IPS-15b (cell line): Measurements from ENCODE around the gene PANX2.

Experiments
- H3K27me3 ChIP-seq: one replicate; pipeline ENCODE4 v1.6.1; 2013; ENCODE audit warnings: low read length; ENCODE audit not compliant: control insufficient read depth, insufficient read depth
- H3K36me3 ChIP-seq: one replicate; pipeline ENCODE4 v1.6.1; 2013; ENCODE audit warnings: low read length; ENCODE audit not compliant: control insufficient read depth, insufficient read depth
- H3K4me1 ChIP-seq: one replicate; pipeline ENCODE4 v1.6.1; 2013; ENCODE audit warnings: mild to moderate bottlenecking, low read length; ENCODE audit not compliant: control insufficient read depth, insufficient read depth
- H3K4me3 ChIP-seq: one replicate; pipeline ENCODE4 v1.5.1; 2013; ENCODE audit warnings: low read depth, low read length
- H3K9ac ChIP-seq: one replicate; pipeline ENCODE4 v1.6.1; 2013; ENCODE audit warnings: low read depth, mild to moderate bottlenecking, low read length
- H3K9me3 ChIP-seq: one replicate; pipeline ENCODE4 v1.6.1; 2013; ENCODE audit warnings: mild to moderate bottlenecking, low read length; ENCODE audit not compliant: control insufficient read depth, insufficient read depth

PANX2 gene

DNA sequence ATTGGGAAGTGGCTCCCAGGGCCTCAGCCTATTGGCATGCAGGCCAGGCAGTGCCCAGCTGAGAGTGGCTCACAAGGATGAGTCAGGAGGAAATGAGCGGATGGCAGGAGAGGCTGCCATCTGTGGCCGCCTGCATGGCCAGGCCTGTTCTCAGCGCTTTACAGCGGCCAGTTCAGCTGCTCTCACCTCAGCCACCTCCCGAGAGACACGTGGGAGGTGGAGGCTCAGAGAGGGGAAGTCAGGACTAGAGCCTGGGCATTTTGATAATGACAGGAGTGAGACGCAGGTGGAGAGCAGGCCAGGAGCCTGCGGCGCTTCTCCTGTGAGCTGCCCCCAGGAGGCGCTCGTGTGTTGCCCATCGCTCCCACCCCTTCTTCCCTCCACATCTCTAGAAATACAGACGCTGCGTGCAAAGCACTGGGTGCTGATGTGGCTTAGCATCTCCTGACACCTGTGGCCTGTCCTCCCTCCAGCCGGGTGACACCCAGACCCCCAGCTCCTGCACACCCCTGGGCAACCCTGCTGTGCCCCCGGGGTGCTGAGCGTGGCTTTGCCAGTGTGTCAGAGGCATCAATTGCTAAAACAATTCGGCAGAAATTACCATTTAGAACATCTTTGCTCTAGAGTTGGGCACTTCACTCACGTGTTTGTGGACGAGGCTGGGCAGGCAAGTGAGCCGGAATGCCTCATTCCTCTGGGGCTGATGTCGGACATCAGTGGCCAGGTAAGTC lies 21.4 kb upstream of the PANX2 start:
- no peaks in the 10 kb centered on the region for H3K4me1 ChIP-seq
- no peaks in the 10 kb centered on the region for H3K36me3 ChIP-seq

GRCh38 chr22:50150161-50151129 lies 20.1 kb upstream of the PANX2 start:
- no peaks in the 10 kb centered on the region for H3K36me3 ChIP-seq
- no peak overlapping the region for H3K4me3 ChIP-seq
- no peaks in the 10 kb centered on the region for H3K27me3 ChIP-seq
- H3K4me1 ChIP-seq = no peaks in the 10 kb centered on the region
- H3K9ac ChIP-seq = no peak overlapping the region
- H3K9me3 ChIP-seq = no peaks in the 10 kb centered on the region

More for the DNA sequence above, 21.4 kb upstream of the PANX2 start:
- Histone ChIP-seq H3K27me3 (no peaks in the 10 kb centered on the region), H3K9ac (no peak overlapping the region), H3K9me3 (no peaks in the 10 kb centered on the region), H3K4me3 (no peak overlapping the region)

GRCh38 chr22:50151571-50152537 lies 18.7 kb upstream of the PANX2 start:
- no peaks in the 10 kb centered on the region for H3K27me3 ChIP-seq
- H3K36me3 ChIP-seq = no peaks in the 10 kb centered on the region
- H3K4me3 ChIP-seq = no peak overlapping the region
- no peaks in the 10 kb centered on the region for H3K9me3 ChIP-seq
- H3K4me1 ChIP-seq = no peaks in the 10 kb centered on the region
- no peak overlapping the region for H3K9ac ChIP-seq

GRCh38 chr22:50153056-50153755 lies 17.3 kb upstream of the PANX2 start:
- Histone ChIP-seq H3K4me3 (no peak overlapping the region), H3K4me1 (no peaks in the 10 kb centered on the region), H3K36me3 (no peaks in the 10 kb centered on the region), H3K9ac (no peak overlapping the region), H3K9me3 (no peaks in the 10 kb centered on the region), H3K27me3 (no peaks in the 10 kb centered on the region)

- Histone ChIP-seq H3K9me3 (no peaks in the 10 kb centered on the region), H3K9ac (no peak overlapping the region), H3K4me3 (no peak overlapping the region), H3K4me1 (no peaks in the 10 kb centered on the region), H3K27me3 (no peaks in the 10 kb centered on the region), H3K36me3 (no peaks in the 10 kb centered on the region)
Observed at GRCh38 chr22:50153756-50154140, 16.8 kb upstream of the PANX2 start.

GRCh38 chr22:50157709-50158375 lies 12.7 kb upstream of the PANX2 start:
- peaks cover 4% of the 10 kb centered on the region for H3K4me1 ChIP-seq
- H3K36me3 ChIP-seq = no peaks in the 10 kb centered on the region
- no peak overlapping the region for H3K4me3 ChIP-seq
- no peak overlapping the region for H3K9ac ChIP-seq
- H3K27me3 ChIP-seq = no peaks in the 10 kb centered on the region
- H3K9me3 ChIP-seq = no peaks in the 10 kb centered on the region

- H3K4me3 ChIP-seq = no peak overlapping the region
- H3K36me3 ChIP-seq = no peaks in the 10 kb centered on the region
- no peaks in the 10 kb centered on the region for H3K9me3 ChIP-seq
- peaks cover 4% of the 10 kb centered on the region for H3K4me1 ChIP-seq
- no peaks in the 10 kb centered on the region for H3K27me3 ChIP-seq
- H3K9ac ChIP-seq = no peak overlapping the region
Observed at GRCh38 chr22:50160947-50161346, 9.6 kb upstream of the PANX2 start.

DNA sequence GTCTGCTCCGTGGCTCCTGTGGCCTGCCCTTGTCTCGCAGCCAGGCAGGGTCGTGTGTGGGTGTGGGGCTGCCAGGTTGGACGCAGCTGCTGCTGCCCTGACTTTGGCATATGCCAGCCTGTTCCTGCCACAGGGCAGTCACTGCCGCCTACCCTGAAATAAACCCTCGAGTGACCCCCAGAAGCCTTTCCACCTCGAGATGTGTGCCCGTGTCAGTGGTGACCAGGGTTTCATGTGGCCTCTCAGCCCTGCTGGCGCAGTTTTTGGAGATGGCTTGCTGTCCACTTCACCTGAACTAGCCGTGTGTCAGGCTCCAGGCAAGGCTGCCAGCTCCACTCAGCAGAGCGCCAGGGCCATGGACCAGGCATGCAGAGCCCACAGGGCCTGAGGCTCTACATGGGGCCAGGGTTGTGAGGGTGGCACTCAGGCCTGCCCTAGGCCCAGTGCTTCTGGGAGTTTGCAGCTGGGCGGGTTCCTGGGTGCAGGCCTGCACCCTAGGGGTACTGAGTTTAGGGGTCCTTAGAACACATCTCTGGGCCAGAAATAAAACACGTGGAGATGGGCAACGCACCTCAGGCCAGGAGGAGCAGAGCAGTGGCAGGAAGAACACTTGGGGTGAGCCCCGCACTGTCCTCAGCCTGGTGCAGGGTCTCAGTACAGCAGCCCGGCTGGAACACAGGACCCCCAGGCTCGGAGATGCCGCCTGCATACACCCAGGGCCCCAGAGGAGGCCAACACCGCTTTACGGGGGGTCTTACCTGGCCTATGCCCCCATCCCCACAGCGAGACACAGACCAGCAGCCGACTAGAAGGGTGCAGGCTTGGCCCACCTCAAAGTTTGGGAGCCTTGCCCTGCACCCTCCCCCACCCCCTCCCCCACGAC lies 8.8 kb upstream of the PANX2 start:
- Histone ChIP-seq H3K4me3 (no peak overlapping the region), H3K9me3 (no peaks in the 10 kb centered on the region), H3K27me3 (no peaks in the 10 kb centered on the region)

GRCh38 chr22:50162391-50162956 lies 8.1 kb upstream of the PANX2 start:
- no peak overlapping the region for H3K9ac ChIP-seq
- no peaks in the 10 kb centered on the region for H3K27me3 ChIP-seq
- H3K36me3 ChIP-seq = no peaks in the 10 kb centered on the region
- H3K9me3 ChIP-seq = no peaks in the 10 kb centered on the region
- H3K4me3 ChIP-seq = no peak overlapping the region
- peaks cover 4% of the 10 kb centered on the region for H3K4me1 ChIP-seq

More for the DNA sequence above, 8.8 kb upstream of the PANX2 start:
- no peak overlapping the region for H3K9ac ChIP-seq
- H3K4me1 ChIP-seq = peaks cover 4% of the 10 kb centered on the region
- H3K36me3 ChIP-seq = no peaks in the 10 kb centered on the region
